Activated naive CD8-positive, alpha-beta T cell treated with anti-CD3 and anti-CD28 coated beads, Interleukin-2, amount 10 ng/mL, durations not matched to agents 7 days and 5 days (primary cell): Measurements from ENCODE around the gene FCGR3B. TPM values are rescaled to one million over a fixed set of nuclear protein-coding genes. Genes with fewer than 3 reads are reported as not detected.
A peak's percentile ranks its signal among the peaks of the same experiment; 100 is the strongest.
"Not testable (repeated sequence)": the region's sequence is repeated elsewhere in the genome, so short reads cannot be mapped to it uniquely, and the experiment has no call there.

Experiments used
- ATAC-seq: fragments of 150-1000 bp; cut with Tn5 transposase; one replicate; pipeline ENCODE4 v1.10.0; 2021; ENCODE audit warnings: low read depth, moderate library complexity
- POLR2A ChIA-PET: fragments of 350-600 bp; sonication (Branson Sonifier 250); formaldehyde crosslinking; loops from one replicate; lab custom pipeline; 2021; ENCODE audit warnings: antibody characterized with exemption; lab: Charles Lee
- DNase-seq: peaks from one replicate; pipeline ENCODE4 v3.0.0; 2021
- H3K27ac Mint-ChIP-seq: one replicate; pipeline ENCODE4 v1.8.0; 2022; ENCODE audit warnings: mild to moderate bottlenecking, mixed read lengths
- H3K27me3 Mint-ChIP-seq: one replicate; pipeline ENCODE4 v1.8.0; 2022; ENCODE audit warnings: mild to moderate bottlenecking, moderate library complexity, mixed read lengths
- H3K36me3 Mint-ChIP-seq: one replicate; pipeline ENCODE4 v1.8.0; 2021; ENCODE audit warnings: mild to moderate bottlenecking, mixed read lengths
- H3K4me1 Mint-ChIP-seq: one replicate; pipeline ENCODE4 v1.8.0; 2021; ENCODE audit warnings: mixed read lengths
- H3K4me3 Mint-ChIP-seq: one replicate; pipeline ENCODE4 v1.8.0; 2022; ENCODE audit warnings: mild to moderate bottlenecking, moderate library complexity, mixed read lengths
- H3K9me3 Mint-ChIP-seq: one replicate; pipeline ENCODE4 v1.8.0; 2021; ENCODE audit warnings: mixed read lengths
- total RNA-seq, 2 experiments: library from RNA; stranded (reverse); gene quantifications; one replicate each; pipeline ENCODE4 v1.2.3, GENCODE V29; 2021

The FCGR3B gene
- total RNA-seq, 2 experiments from 2014 or later, result not detected

DNA sequence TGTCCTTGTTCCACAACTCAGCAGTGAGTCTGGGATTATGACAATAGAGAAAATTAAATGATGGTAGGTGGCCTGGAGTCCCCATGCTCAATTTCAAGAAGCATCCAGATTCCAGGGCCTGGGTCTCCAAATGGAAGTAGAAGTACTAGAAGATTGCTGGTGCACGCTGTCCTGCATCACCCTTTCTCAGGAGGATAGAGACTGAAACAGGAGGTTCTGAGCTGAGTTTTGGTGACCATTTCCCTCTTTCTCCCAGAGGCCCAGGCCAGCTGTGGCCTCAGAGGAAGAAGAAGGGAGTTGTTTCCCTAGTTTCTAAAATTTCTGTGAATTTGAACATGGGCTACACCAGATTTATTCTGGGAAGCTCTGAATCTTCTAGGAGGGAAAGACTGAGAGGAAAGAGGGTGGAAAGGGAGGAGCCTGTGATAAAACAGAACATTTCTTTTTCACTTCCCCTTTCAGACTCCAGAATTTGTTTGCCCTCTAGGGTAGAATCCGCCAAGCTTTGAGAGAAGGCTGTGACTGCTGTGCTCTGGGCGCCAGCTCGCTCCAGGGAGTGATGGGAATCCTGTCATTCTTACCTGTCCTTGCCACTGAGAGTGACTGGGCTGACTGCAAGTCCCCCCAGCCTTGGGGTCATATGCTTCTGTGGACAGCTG, 50.0 kb downstream of the FCGR3B start:
- H3K27me3 Mint-ChIP-seq, H3K27ac Mint-ChIP-seq, H3K9me3 Mint-ChIP-seq, H3K4me1 Mint-ChIP-seq, POLR2A ChIA-PET, H3K36me3 Mint-ChIP-seq, ATAC-seq, H3K4me3 Mint-ChIP-seq, DNase-seq: not testable (repeated sequence)

DNA sequence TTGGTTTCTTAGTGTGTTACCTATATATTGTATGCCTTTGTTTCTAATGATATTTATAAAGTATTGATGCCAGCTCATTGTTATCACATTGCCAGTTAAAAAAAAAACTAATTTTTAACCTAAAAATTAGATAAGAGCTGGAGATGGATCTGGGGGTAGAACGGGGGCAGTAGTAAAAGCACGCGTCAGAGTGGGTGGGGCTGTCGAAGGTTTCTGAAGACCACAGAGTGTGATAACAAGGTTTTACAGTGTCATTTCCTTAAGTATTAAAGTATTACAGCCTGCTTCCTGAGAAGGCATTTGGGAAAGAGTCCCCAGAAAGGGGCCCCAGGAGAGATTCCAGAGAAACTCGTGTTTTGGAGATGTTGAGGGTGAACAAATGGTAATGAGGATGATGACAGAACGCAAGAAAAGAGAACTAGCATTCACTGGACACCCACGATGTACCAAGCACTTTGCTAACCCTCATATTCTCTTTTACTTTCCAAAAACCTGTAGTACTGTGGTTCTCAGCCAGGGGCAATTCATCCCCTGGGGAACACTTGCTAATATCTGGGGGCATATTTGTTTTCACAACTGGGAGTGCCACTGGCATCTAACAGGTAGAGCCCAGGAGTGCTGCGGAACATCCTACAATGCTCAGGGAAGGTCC, 51.0 kb downstream of the FCGR3B start:
- H3K27ac Mint-ChIP-seq, H3K9me3 Mint-ChIP-seq, POLR2A ChIA-PET, DNase-seq, H3K4me3 Mint-ChIP-seq, H3K4me1 Mint-ChIP-seq, H3K27me3 Mint-ChIP-seq, H3K36me3 Mint-ChIP-seq: not testable (repeated sequence)
- ATAC-seq, result peak; percentile 47

DNA sequence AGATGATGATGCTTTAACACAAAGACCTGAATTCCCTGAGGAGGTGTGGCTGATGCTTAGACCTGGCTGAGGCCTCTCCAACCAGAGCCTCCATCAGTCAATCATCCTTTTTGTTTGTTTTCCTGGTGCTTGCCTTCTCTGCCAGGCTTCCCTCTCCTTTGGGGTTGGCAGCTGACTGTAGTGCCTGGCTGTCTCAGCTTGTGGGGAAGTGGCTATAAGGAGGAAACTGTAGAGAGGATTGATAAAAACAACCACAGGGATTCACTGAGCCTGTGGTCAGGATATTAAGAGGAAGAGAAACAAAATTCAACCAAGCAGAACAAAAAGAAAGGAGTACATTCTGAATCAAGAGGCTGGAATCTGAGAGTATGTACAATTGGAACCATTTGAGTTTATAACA, 54.3 kb downstream of the FCGR3B start:
- DNase-seq, POLR2A ChIA-PET, ATAC-seq, H3K4me1 Mint-ChIP-seq, H3K27me3 Mint-ChIP-seq, H3K4me3 Mint-ChIP-seq, H3K9me3 Mint-ChIP-seq, H3K27ac Mint-ChIP-seq, H3K36me3 Mint-ChIP-seq: not testable (repeated sequence)

Other genes starting within 250 kb of the FCGR3B start
- 1 to 10 TPM; 1.3 to 2.4 TPM for gene FCGR2A, start 125.7 kb downstream of the FCGR3B start, total RNA-seq
- 1 to 10 TPM; 1.2 to 1.4 TPM for gene HSPA6, start 106.6 kb downstream of the FCGR3B start, total RNA-seq
- 1 to 10 TPM; 1.9 to 2.3 TPM for gene FCGR3A, start 81.4 kb downstream of the FCGR3B start, total RNA-seq
- under 1 TPM; 0.23 to 0.33 TPM for gene FCGR2B, start 32.0 kb upstream of the FCGR3B start, total RNA-seq
- under 1 TPM; 0.17 to 0.51 TPM for gene FCRLA, start 76.1 kb upstream of the FCGR3B start, total RNA-seq
- under 1 TPM; 0.74 to 0.97 TPM for gene FCRLB, start 90.4 kb upstream of the FCGR3B start, total RNA-seq
- gene DUSP12, start 118.6 kb upstream of the FCGR3B start, total RNA-seq, result 10 to 100 TPM; 28.7 to 32.2 TPM
- gene ATF6, start 135.1 kb upstream of the FCGR3B start, total RNA-seq, result 10 to 100 TPM; 18.5 to 20.0 TPM